Esophagus muscularis mucosa (tissue), 4 donors: Measurements from ENCODE around the gene LCE1C. TPM values are rescaled to one million over a fixed set of nuclear protein-coding genes. Genes with fewer than 3 reads are reported as not detected.

Source experiments
- DNase-seq: peaks from one replicate; pipeline ENCODE4 v3.0.0-alpha.2; 2017; ENCODE audit errors: extremely low spot score
- H3K27ac ChIP-seq, 4 donors: fragments of 200-600 bp; sonication (generic); replicated peaks in 1 of 4; 1 replicate in 3 of 4; 2 replicates in 1 of 4; pipeline ENCODE4 v1.5.1; 2016 to 2019; ENCODE audit warnings: mild to moderate bottlenecking in 1 of 4
- H3K27me3 ChIP-seq, 4 donors: fragments of 200-600 bp; sonication (generic); one replicate each; pipeline versions ENCODE4 v1.5.1 to v1.6.0; 2016 to 2019
- H3K36me3 ChIP-seq, 4 donors: fragments of 200-600 bp; sonication (generic); one replicate each; pipeline ENCODE4 v1.5.1; 2016 to 2019
- H3K4me1 ChIP-seq, 4 donors: fragments of 200-600 bp; sonication (generic); one replicate each; pipeline ENCODE4 v1.5.1; 2016 to 2019
- H3K4me3 ChIP-seq, 4 donors: fragments of 200-600 bp; sonication (generic); 1 replicate in 2 of 4; 2 replicates in 2 of 4; pipeline ENCODE4 v1.5.1; 2016 to 2019; ENCODE audit warnings: mild to moderate bottlenecking in 4 of 4, moderate library complexity in 1 of 4
- H3K9me3 ChIP-seq, 4 donors: fragments of 200-600 bp; sonication (generic); 1 replicate in 3 of 4; 2 replicates in 1 of 4; pipeline ENCODE4 v1.5.1; 2016 to 2019
- EP300 ChIP-seq: sonication (generic); formaldehyde crosslinking; IDR thresholded peaks from one replicate; pipeline ENCODE4 v1.6.1; 2017; ENCODE audit warnings: antibody characterized with exemption
- POLR2A ChIP-seq: fragments of 450-650 bp; IDR thresholded peaks from one replicate; pipeline ENCODE4 v1.6.1; 2017; ENCODE audit warnings: antibody characterized with exemption, moderate library complexity, mild to moderate bottlenecking, low read depth
- POLR2AphosphoS5 ChIP-seq, 2 donors: sonication (generic); formaldehyde crosslinking; IDR thresholded peaks; one replicate each; pipeline ENCODE4 v1.6.1; 2017; ENCODE audit warnings: antibody characterized with exemption in 2 of 2
- WGBS: methylation state at CpG from one replicate; pipeline ENCODE4 v1.1.5; 2018; 5-methylcytosine and 5-hydroxymethylcytosine counted together
- intact Hi-C: fragments of 100-400 bp; cut with DNase I; formaldehyde crosslinking; loops from one replicate; pipeline ENCODE4 v1.15.1; 2023
- total RNA-seq, 4 donors: library from RNA; depleted of rRNA; stranded (reverse); fragments of >200 nt; gene quantifications; one replicate each; pipeline versions ENCODE4 v1.1.0 to v1.2.1, GENCODE V29; 2016
- TF ChIP-seq, protein P1 (sequence below), 3 experiments: fragments of 200-600 bp in 2 of 3; fragments of 450-650 bp in 1 of 3; sonication (generic) in 2 of 3; IDR thresholded peaks; one replicate each; pipeline ENCODE4 v1.5.1; 2017 to 2019; ENCODE audit warnings: antibody characterized with exemption in 3 of 3, mild to moderate bottlenecking in 2 of 3, moderate library complexity in 1 of 3

Gene LCE1C
- total RNA-seq, 4 donors from 2014 or later: not detected

DNA sequence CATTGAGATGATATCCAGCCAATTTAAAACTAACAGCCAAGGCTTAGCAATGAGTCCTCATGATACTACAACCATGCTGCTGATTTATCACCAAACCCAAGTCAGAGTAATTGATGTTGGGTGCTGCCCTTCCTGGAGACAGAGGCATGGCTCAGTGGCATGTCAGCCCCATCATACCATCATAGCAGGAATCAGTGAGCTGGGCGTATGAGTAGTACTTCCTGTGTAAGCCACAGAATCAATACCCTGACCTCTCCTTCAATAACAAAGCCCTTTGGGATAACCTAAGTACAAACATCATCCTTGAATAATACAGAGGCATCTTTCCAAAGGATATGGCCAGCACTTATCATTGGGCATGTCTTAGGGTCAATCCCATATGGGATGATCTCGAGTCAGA, 23.4 kb downstream of the LCE1C start:
- intact Hi-C loops: no loop called here
- Histone ChIP-seq H3K36me3 (no peaks in the 10 kb centered on the region), H3K4me1 (no peaks in the 10 kb centered on the region), H3K9me3 (no peaks in the 10 kb centered on the region), H3K27me3 (no peaks in the 10 kb centered on the region), H3K4me3 (no peak overlapping the region), H3K27ac (no peak overlapping the region)
- 70% methylated on average over 1 of the region's 2 CpGs for WGBS
- no peak for TF ChIP-seq POLR2A
- no peak for TF ChIP-seq POLR2AphosphoS5 (IDR thresholded peaks at IDR 0.05)
- TF ChIP-seq, protein P1, sequence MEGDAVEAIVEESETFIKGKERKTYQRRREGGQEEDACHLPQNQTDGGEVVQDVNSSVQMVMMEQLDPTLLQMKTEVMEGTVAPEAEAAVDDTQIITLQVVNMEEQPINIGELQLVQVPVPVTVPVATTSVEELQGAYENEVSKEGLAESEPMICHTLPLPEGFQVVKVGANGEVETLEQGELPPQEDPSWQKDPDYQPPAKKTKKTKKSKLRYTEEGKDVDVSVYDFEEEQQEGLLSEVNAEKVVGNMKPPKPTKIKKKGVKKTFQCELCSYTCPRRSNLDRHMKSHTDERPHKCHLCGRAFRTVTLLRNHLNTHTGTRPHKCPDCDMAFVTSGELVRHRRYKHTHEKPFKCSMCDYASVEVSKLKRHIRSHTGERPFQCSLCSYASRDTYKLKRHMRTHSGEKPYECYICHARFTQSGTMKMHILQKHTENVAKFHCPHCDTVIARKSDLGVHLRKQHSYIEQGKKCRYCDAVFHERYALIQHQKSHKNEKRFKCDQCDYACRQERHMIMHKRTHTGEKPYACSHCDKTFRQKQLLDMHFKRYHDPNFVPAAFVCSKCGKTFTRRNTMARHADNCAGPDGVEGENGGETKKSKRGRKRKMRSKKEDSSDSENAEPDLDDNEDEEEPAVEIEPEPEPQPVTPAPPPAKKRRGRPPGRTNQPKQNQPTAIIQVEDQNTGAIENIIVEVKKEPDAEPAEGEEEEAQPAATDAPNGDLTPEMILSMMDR (IDR thresholded peaks at IDR 0.05): no peak
- TF ChIP-seq EP300: no peak
- DNase-seq: no peak

- H3K36me3 ChIP-seq: no peaks in the 10 kb centered on the region
- H3K27me3 ChIP-seq: peaks cover 0 to 4% (median 0%) of the 10 kb centered on the region in 4 donors
- H3K4me1 ChIP-seq: no peaks in the 10 kb centered on the region
- no peak overlapping the region for H3K4me3 ChIP-seq
- 67% methylated on average over 4 of the region's 4 CpGs for WGBS
- intact Hi-C loops: no loop called here
- no peak overlapping the region for H3K27ac ChIP-seq
- TF ChIP-seq POLR2A: no peak
- no peaks in the 10 kb centered on the region for H3K9me3 ChIP-seq
- no peak for DNase-seq
Measured at GRCh38 chr1:152777510-152778137, 28.8 kb downstream of the LCE1C start.

DNA sequence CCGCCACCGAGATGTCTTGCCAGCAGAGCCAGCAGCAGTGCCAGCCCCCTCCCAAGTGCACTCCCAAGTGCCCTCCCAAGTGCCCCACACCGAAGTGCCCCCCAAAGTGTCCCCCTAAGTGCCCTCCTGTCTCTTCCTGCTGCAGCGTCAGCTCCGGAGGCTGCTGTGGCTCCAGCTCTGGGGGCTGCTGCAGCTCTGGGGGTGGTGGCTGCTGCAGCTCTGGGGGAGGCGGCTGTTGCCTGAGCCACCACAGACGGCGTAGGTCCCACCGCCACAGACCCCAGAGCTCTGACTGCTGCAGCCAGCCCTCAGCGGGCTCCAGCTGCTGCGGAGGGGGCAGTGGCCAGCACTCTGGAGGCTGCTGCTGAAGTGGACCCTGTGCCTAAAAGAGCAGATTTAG, 30.1 kb downstream of the LCE1C start:
- H3K4me3 ChIP-seq: no peak overlapping the region
- no peaks in the 10 kb centered on the region for H3K36me3 ChIP-seq
- intact Hi-C loops: no loop called here
- H3K27ac ChIP-seq: no peak overlapping the region
- DNase-seq: no peak
- no peaks in the 10 kb centered on the region for H3K4me1 ChIP-seq
- H3K27me3 ChIP-seq: peaks cover 0 to 4% (median 0%) of the 10 kb centered on the region in 4 donors
- 65% methylated on average over 9 of the region's 11 CpGs for WGBS
- no peak for TF ChIP-seq POLR2AphosphoS5 (IDR thresholded peaks at IDR 0.05)
- no peak for TF ChIP-seq EP300
- TF ChIP-seq POLR2A: no peak
- TF ChIP-seq, protein P1 (IDR thresholded peaks at IDR 0.05): no peak
- H3K9me3 ChIP-seq: no peaks in the 10 kb centered on the region

GRCh38 chr1:152774875-152775274, 31.6 kb downstream of the LCE1C start, which contains the start of gene LCE1F:
TSS of gene LCE1F (plus strand) at chr1:152775140. CDS start at chr1:152776372, 1,232 bp downstream.
- intact Hi-C loops: no loop called here
- WGBS: 77% methylated on average over 6 of the region's 6 CpGs
- no peak for DNase-seq

GRCh38 chr1:152770411-152770810, 36.0 kb downstream of the LCE1C start:
- TF ChIP-seq POLR2A (no peak), POLR2AphosphoS5 (IDR thresholded peaks at IDR 0.05) (no peak), EP300 (no peak)
- TF ChIP-seq, protein P1 (IDR thresholded peaks at IDR 0.05): no peak
- 87% methylated on average over 1 of the region's 1 CpG for WGBS
- intact Hi-C loops: no loop called here

More at GRCh38 chr1:152774875-152775274, 31.6 kb downstream of the LCE1C start, which contains the start of gene LCE1F:
- Histone ChIP-seq H3K9me3 (no peaks in the 10 kb centered on the region), H3K36me3 (no peaks in the 10 kb centered on the region), H3K27ac (no peak within 1 kb of the TSS), H3K4me3 (no peak within 1 kb of the TSS), H3K27me3 (peaks cover 0 to 4% (median 0%) of the 10 kb centered on the region in 4 donors), H3K4me1 (no peaks in the 10 kb centered on the region)
- TF ChIP-seq POLR2AphosphoS5 (IDR thresholded peaks at IDR 0.05) (no peak), EP300 (no peak), POLR2A (no peak)
- TF ChIP-seq, protein P1 (IDR thresholded peaks at IDR 0.05): no peak

More at GRCh38 chr1:152770411-152770810, 36.0 kb downstream of the LCE1C start:
- Histone ChIP-seq H3K4me1 (no peaks in the 10 kb centered on the region), H3K9me3 (no peaks in the 10 kb centered on the region), H3K27ac (no peak overlapping the region), H3K36me3 (no peaks in the 10 kb centered on the region), H3K27me3 (no peaks in the 10 kb centered on the region), H3K4me3 (no peak overlapping the region)
- DNase-seq: no peak
